OCI-LY3 (cell line): ENCODE results near the gene HUS1B.

ENCODE experiments used
- CTCF ChIP-seq: fragments of 200-600, 300-600 bp; sonication (generic); IDR thresholded peaks from 2 replicates; pipeline ENCODE4 v1.5.1; 2014; ENCODE audit warnings: antibody characterized with exemption, low read length, low read depth
- EZH2phosphoT487 ChIP-seq: fragments of 200-600 bp; shearing (Covaris generic); IDR thresholded peaks from 2 replicates; pipeline ENCODE4 v1.6.1; 2018; ENCODE audit warnings: antibody characterized with exemption, mixed run types, low read depth

DNA sequence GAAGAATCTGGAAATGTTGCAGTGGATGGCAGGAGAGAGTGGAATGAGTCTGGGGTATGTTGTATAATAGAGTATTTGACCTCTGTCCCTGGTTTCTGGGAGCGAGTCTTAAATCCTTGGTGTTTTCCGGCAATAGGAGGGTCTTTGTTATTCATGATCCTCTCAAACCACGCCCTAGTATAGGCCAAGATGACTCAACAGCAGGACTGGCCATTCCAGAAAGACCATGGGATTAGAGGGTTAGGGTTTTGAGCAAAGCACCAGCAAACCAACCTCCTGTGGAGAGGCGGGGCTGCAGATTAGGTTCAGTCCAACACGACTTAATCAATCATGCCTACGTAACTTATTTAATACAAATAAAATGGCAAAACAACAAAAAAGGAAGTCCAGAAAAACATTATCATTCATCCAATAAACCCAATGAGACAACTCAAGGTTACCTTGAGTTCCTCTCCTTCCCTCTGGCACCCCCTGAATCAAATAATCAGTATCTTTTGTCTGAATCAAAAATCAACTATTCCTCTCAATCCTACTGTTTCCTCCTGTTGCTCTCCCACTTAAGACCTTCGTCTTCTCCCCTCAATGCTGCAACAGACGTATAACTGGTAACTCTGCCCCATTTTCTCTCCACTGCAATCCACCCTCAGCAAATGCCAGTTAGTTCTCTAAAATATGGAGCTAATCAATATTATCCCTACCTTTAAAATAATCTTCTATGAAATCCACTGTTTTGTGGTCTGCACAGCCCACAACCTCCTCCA is 15.5 kb downstream of the HUS1B start:
- TF ChIP-seq CTCF: no peak
- TF ChIP-seq EZH2phosphoT487: no peak
